HG03571 (cell line): ENCODE data around the gene SPSB2.
"Not testable (repeated sequence)": the region's sequence is repeated elsewhere in the genome, so short reads cannot be mapped to it uniquely, and the experiment has no call there.

Source experiments
- ATAC-seq: cut with Tn5 transposase; IDR thresholded peaks from one replicate; pipeline ENCODE4 v1.9.1; 2021; ENCODE audit not compliant: unreplicated experiment

SPSB2 gene

DNA sequence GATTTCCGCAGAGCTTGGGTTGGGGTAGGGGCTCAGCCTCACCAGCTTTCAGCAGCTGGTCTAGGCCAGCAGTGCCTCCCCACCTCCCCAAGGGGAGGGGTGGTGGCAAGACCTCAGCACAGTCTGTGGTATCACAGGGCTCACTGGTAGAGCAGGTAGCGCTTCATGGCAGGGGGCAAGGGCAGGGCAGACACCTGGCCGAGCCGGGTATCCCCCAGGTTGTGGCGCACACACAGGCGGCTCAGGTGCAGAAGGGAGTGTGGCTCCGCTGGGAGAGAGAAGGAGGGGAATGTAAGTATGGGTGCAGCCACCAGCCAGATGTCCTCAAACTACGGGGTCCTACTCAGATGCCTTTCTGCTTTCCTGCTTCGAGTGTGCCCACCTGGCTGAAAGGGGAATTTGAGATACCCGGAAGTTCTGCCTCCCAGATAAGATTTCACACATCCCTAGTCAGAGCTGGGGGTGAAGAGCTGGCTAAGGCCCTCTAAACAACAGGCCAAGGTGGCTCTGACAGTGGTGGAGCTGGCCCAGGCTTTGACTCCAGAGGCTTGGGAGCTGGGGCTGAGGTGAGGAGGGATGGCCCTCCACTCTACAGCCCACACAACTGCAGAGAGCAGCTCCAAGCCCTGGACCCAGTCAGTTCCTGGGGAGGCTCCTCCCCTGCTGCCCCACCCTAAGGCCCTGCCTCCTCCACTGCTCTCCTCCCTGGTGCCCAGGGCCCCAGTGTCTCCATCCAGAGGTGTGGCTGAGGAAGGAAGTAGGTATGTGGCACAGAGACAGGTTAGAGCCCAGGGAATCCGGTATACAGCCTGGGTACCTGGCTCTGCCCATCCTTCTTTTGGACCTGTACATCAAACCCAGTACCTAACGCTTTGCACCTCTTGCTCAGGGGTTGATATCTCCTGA, 1.8 kb downstream of the SPSB2 start:
- no peak for ATAC-seq

- not testable (repeated sequence) for ATAC-seq
These were observed 2.8 kb downstream of the SPSB2 start for GRCh38 chr12:6870304-6870703.

GRCh38 chr12:6869049-6870021, 3.8 kb downstream of the SPSB2 start:
- no peak for ATAC-seq

DNA sequence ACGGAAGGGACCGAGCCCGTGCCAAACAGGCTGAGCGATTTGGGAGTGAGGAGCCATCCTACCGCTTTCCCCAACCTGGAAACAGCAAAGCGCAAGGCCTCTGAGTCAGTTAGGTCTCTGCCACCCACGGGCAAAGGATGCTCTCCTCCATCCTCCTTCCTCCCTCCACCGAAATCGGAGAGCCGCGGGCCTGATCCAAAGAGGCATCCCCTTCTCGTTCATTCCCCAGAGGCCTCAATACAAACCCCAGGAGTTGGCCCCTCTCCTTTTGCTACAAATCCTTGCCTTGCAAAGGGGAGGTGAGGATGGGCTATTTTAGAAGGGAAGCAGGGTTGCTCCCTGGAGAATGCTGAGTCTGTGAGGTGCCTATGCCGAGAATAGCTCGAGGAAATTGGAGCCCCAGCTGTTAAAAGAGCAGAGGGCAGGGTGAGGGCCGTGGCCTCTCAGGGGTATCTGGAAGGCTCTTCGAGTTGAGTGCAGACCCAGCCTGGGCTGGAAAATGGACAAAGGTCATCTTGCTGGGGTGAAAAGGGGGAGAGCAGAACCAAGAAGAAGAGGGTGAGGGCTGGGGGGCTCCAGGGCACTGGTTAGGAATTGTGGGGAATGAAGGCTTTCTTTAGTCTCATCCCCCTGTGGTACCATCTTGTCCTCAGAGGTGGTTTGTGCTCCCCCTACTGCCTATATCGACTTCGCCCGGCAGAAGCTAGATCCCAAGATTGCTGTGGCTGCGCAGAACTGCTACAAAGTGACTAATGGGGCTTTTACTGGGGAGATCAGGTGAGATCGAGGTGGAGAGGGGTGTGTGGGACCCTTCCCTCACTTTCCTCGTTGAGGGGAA, 4.7 kb downstream of the SPSB2 start:
- no peak for ATAC-seq

DNA sequence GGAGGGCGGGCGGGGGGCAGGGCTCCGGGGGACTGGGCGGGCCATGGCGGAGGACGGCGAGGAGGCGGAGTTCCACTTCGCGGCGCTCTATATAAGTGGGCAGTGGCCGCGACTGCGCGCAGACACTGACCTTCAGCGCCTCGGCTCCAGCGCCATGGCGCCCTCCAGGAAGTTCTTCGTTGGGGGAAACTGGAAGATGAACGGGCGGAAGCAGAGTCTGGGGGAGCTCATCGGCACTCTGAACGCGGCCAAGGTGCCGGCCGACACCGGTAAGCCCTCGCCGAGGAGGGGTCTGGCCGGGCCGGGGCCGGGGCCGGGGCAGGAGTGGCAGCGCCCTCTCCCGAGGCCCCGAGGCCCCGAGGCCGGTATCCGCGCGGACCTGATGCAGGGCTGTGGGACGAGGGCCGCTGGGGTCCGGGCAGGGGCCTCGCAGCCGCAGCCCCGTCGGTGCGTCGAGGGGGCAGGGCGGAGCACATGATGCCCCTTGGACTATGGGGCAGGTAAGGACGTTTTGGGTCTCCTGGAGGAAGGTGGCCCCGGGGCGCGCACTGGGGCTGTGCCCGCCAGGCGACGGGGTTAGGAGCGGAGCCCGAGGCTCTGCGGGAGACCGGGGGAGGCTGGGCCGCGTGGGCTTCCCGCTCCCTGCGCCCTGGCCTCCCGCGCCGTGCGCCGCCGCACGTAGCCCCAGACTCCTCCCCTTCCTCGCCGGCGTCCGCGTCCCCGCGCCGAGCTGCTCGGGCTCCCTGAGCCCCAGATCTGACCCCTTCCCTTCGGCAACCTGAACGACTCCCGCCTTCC, 5.5 kb downstream of the SPSB2 start, which contains the start of gene TPI1:
TSS of gene TPI1 (plus strand) at position 119 of the 798 bp plus-strand sequence. CDS start at position 155, 36 bp downstream.
- peak; percentile 59 for ATAC-seq

GRCh38 chr12:6866920-6867412, 6.1 kb downstream of the SPSB2 start:
- ATAC-seq, result peak; percentile 4

GRCh38 chr12:6866163-6866919, 6.8 kb downstream of the SPSB2 start:
- ATAC-seq, result no peak

DNA sequence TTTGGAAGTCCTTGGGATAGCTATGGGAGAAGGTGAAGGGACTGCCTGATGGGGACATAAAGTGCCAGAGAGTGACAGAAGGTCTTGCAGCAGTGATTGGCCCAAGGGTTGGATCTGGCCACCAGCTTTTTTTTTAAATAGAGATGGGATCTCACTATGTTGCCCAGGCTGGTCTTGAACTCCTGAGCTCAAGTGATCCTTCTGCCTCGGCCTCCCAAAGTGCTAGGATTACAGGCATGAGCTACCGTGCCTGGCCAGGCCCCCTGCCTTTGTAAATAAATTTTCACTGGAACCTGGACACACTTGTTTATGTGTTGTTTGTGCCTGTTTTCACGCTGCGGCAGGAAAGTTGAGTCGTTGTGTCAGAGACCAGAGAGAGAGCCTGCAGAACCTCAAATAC, 7.8 kb downstream of the SPSB2 start:
- not testable (repeated sequence) for ATAC-seq

DNA sequence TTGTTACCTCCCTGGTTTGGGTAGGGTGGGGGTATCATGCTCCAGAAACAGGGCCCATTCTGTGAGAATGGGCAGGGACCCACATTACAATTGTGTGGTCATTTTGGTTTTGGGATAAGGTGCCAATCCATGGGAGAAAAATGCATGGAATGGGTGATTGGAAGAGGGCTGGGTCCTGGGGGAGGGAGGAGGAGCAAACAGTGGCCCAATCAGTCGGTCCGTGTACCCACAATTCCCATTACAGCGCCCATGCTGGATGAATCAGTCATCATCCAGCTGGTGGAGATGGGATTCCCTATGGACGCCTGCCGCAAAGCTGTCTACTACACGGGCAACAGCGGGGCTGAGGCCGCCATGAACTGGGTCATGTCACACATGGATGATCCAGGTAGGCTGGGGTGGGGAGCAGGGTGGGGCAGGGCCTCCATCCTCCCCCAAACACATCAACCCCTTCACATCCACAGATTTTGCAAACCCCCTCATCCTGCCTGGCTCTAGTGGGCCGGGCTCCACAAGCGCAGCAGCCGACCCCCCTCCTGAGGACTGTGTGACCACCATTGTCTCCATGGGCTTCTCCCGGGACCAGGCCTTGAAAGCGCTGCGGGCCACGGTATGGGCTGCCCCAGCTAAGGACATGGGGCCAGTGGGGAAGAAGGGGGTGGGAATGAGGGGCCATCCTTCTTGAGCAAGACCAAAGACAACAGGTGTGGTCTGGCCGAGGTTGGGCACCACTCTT, 9.3 kb downstream of the SPSB2 start:
- no peak for ATAC-seq

- no peak for ATAC-seq
These were observed 10.1 kb downstream of the SPSB2 start for GRCh38 chr12:6863033-6863432.

DNA sequence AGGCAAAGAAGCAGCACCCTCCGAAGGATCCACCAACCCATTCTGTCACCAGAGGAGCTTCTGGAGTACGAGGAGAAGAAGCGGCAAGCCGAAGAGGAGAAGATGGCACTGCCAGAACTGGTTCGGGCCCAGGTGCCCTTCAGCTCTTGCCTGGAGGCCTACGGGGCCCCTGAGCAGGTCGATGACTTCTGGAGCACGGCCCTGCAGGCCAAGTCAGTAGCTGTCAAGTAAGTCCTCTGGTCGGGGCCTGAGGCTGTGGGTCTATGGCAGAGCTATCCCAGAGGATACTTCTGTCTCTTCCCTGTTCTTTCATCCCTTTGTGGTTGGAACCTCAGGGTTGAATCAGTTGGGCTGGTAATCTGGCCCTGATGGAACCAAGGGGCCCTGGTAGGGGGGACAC, 11.7 kb downstream of the SPSB2 start:
- ATAC-seq, result no peak

DNA sequence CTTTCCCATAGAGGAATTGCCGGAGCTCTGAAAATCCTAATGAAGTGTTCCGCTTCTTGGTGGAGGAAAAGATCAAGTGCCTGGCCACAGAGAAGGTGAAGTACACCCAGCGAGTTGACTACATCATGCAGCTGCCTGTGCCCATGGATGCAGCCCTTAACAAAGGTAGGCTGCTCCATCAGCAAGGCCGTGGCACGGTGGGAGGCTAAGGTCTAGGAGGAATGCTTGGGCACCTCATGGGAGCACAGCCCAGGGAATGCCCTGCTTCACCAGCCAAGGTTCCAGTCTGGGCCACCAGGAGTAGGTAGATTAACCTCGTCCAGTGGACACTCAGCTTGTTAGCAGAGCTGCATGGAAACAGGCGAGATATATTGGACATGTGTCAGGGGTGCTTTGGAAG, 12.2 kb downstream of the SPSB2 start:
- no peak for ATAC-seq

DNA sequence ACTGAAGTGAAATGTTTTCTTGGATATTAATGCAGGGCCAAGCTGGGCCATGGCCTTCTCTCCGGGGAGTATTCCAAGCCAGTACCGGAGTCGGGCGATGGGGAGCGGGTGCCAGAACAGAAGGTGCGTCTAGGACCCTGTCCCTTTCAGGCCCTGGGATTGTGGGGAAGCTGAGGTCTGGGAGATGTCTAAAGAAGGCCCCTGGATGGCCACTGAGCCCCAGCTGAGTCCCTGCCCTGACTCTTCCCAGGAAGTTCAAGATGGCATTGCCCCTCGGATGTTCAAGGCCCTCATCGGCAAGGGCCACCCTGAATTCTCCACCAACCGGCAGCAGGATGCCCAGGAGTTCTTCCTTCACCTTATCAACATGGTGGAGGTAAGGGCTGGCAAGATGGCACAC, 13.0 kb downstream of the SPSB2 start:
- no peak for ATAC-seq

DNA sequence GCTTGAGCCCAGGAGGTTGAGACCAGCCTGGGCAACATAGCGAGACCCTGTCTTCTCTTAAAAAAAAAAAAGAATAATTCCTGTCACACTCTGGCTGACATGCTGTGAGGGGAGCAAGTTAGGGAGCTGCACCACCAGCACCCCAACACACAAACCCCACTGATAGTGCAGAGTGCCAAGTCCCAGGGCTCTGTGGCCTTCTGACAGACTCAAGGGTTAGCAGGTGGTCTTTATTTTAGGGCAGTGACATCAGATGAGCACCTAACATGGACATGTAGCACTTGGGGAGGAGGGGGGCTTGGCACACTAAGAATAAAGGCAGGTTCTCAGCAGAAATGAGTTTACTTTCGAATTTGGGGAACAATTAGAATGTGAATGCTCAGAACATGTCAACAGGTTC, 14.3 kb downstream of the SPSB2 start:
- no peak for ATAC-seq

DNA sequence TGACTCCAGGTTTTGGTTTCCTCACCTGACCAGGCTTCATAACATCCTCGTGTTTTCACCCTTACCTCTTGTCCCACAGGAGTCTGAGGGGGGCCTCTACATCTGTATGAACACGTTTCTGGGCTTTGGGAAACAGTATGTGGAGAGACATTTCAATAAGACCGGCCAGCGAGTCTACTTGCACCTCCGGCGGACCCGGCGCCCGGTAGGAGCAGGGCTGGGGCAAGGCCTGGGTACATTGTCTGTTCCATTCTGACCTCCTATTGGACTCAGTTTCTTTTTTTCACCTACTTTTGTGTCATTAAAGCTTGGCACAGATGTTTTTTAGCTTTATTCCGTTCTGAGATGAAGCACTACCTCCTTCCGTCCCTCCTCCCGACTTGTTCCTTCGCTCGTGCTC, 17.8 kb downstream of the SPSB2 start:
- ATAC-seq, result no peak

DNA sequence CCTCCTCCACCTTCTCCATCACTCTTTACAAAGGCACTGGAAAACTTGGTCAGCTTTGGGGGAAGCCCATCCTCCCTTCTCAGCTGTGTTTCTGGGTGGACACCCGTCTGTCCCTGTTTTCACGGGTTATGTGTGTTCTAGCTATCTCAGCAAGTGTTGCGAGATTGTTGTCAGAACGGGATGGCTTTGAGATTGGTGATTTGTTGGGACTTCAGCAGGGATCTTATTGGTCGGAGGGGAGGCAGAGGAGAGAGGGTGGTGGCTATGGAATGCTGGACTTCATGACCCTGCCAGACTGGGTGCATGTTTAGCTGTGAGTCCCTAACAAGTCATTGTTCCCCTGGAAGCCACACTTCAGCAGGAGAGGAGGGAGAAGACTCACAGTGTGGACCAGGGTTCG, 19.1 kb downstream of the SPSB2 start:
- ATAC-seq, result no peak

DNA sequence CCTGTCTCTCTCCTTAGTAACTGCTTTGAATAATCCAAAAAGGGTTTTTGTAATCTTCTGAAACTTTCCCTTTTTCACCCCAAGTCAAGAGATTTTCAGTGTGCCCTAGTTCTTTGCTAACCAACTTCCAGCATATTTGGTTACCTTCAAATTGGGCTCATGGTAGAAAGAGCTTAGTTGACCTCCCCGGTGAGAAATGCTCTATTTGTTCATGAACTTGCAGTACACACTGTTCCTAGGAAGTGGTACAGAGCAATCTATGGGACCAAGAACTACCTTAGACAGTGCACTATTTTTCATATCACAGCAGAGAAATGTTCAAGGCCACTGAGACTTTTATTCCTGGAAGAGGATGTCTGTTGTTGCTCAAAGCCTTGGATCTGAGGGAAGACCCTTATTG, 19.5 kb downstream of the SPSB2 start:
- ATAC-seq, result no peak

GRCh38 chr12:6852651-6853354, 20.3 kb downstream of the SPSB2 start:
- ATAC-seq, result no peak
